Ovary (tissue), 3 donors: ENCODE measurements around the gene UBE2G2.

Source experiments
- CTCF ChIP-seq, 3 donors: fragments of 450-650 bp in 2 of 3; fragments of 200-600 bp in 1 of 3; IDR thresholded peaks; one replicate each; pipeline versions ENCODE4 v1.5.1 to v1.8.0; 2016 to 2022; ENCODE audit warnings: antibody characterized with exemption in 3 of 3, mild to moderate bottlenecking in 1 of 3
- EP300 ChIP-seq: sonication (generic); formaldehyde crosslinking; IDR thresholded peaks from one replicate; pipeline ENCODE4 v1.6.1; 2017; ENCODE audit warnings: antibody characterized with exemption
- POLR2A ChIP-seq: fragments of 450-650 bp; IDR thresholded peaks from one replicate; pipeline ENCODE4 v1.6.1; 2017; ENCODE audit warnings: antibody characterized with exemption, mild to moderate bottlenecking, moderate library complexity
- donor health status: DM: no; HTN: no; CAD: no.

- no peak for TF ChIP-seq POLR2A
- no peak for TF ChIP-seq CTCF (IDR thresholded peaks at IDR 0.05)
- TF ChIP-seq EP300 = no peak
Observed at GRCh38 chr21:44834951-44835646, 33.5 kb upstream of the UBE2G2 start.
